ENCODE results near the gene ANKRD20A1.
"Not testable (repeated sequence)": the region's sequence is repeated elsewhere in the genome, so short reads cannot be mapped to it uniquely, and the experiment has no call there.

The ANKRD20A1 gene
- total RNA-seq = 0 to 0.15 reads per million in 2 donors

DNA sequence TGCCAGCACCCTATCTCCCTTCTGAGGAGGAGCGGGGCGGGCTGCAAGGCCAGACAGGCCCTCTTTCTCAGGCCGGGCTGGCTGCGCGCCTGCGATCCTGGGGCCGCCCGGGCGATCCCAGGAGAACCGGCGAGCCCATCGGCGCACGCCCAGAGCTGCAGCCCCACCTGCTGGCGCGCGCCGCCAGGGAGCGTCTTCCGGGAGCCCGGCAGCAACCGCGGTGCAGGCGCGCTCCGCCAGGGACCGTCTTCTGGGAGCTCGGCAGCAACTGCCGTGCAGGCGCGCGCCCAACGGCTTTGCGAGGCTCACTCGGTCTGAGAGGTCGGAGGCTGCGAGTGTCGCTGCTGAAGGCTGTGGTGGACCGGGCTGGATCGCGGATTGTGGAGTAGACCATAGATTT, at the start of gene ANKRD20A1:
TSS of gene ANKRD20A1 (plus strand) at position 61 of the 400 bp plus-strand sequence. CDS start 496 bp downstream, outside the sequence.
- DNase-seq = not testable (repeated sequence)

DNA sequence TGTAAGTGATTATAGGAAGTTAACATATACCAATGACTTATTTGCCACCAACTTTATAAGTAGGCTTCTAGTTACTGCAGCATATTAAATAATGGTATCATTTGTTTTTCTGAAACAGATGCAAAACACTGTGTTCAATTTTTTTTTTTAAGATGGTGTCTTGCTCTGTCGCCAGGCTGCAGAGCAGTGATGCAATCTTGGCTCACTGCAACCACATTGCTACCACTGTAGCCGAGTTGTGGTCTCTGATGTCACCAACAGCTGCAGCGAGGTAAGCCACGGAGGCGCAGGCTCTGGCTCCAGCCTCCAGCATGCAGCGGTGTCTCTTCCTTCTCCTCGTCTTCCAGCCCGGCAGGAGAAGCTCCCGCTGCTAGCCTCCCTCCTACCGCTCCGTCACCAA, 26.6 kb upstream of the ANKRD20A1 start:
- not testable (repeated sequence) for DNase-seq
